ENCODE measurements around the gene BACH2. TPM values are rescaled to one million over a fixed set of nuclear protein-coding genes. Genes with fewer than 3 reads are reported as not detected.

BACH2 gene
- total and polyA plus RNA-seq, 9 of the 15 experiments (the other 6 are each of a cell fraction or from before 2014, with no cell fraction given), result 0.06 to 3.1 (median 0.59) TPM

GRCh38 chr6:89940225-89941027, 356.2 kb downstream of the BACH2 start (continued):
- TF ChIP-seq STAT5B (CRISPR knock-in tag; IDR thresholded peaks at IDR 0.05) (no peak), RBM14 (IDR thresholded peaks at IDR 0.05; ENCODE audit: borderline replicate concordance, insufficient read depth, low read depth, low read length) (no peak), JUND (IDR thresholded peaks at IDR 0.05; ENCODE audit: borderline replicate concordance, low read depth, low read length) (peak; percentile 34; the same call in 1 of the 2 replicates), JUND (tag; IDR thresholded peaks at IDR 0.05; ENCODE audit: borderline replicate concordance, low read depth, low read length) (no peak), HDAC8 (tag; IDR thresholded peaks at IDR 0.05) (no peak), EP300 (IDR thresholded peaks at IDR 0.05; ENCODE audit: low read length) (0 out of 2 replicates have a peak, but pooled peaks have one; percentile 16), FOXK2 (conservative IDR thresholded peaks at IDR 0.05 in 1 of 2, IDR thresholded peaks at IDR 0.05 in 1 of 2; ENCODE audit: low read depth in 2 of 2) (peak; percentile 98), CEBPG (CRISPR knock-in tag; IDR thresholded peaks at IDR 0.05) (peak; percentile 84), CEBPG (tag; conservative IDR thresholded peaks at IDR 0.05 in 1 of 2, IDR thresholded peaks at IDR 0.05 in 1 of 2) (peak; percentile 85 to 96), FOXJ2 (tag; IDR thresholded peaks at IDR 0.05) (peak; percentile 68; the same call in 1 of the 2 replicates), MAZ (CRISPR knock-in tag; conservative IDR thresholded peaks at IDR 0.05 in 1 of 2, IDR thresholded peaks at IDR 0.05 in 1 of 2) (0 out of 4 replicates have a peak, but pooled peaks of 1 of the 2 experiments have one; percentile 22), SRF (CRISPR knock-in tag; IDR thresholded peaks at IDR 0.05) (0 out of 4 replicates have a peak, but pooled peaks of 1 of the 2 experiments have one; percentile 18), ZFPM2 (CRISPR knock-in tag; IDR thresholded peaks at IDR 0.05) (no peak), CTBP1 (IDR thresholded peaks at IDR 0.05; ENCODE audit: borderline replicate concordance) (no peak)
- TF ChIP-seq, protein P1, sequence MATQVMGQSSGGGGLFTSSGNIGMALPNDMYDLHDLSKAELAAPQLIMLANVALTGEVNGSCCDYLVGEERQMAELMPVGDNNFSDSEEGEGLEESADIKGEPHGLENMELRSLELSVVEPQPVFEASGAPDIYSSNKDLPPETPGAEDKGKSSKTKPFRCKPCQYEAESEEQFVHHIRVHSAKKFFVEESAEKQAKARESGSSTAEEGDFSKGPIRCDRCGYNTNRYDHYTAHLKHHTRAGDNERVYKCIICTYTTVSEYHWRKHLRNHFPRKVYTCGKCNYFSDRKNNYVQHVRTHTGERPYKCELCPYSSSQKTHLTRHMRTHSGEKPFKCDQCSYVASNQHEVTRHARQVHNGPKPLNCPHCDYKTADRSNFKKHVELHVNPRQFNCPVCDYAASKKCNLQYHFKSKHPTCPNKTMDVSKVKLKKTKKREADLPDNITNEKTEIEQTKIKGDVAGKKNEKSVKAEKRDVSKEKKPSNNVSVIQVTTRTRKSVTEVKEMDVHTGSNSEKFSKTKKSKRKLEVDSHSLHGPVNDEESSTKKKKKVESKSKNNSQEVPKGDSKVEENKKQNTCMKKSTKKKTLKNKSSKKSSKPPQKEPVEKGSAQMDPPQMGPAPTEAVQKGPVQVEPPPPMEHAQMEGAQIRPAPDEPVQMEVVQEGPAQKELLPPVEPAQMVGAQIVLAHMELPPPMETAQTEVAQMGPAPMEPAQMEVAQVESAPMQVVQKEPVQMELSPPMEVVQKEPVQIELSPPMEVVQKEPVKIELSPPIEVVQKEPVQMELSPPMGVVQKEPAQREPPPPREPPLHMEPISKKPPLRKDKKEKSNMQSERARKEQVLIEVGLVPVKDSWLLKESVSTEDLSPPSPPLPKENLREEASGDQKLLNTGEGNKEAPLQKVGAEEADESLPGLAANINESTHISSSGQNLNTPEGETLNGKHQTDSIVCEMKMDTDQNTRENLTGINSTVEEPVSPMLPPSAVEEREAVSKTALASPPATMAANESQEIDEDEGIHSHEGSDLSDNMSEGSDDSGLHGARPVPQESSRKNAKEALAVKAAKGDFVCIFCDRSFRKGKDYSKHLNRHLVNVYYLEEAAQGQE (IDR thresholded peaks at IDR 0.05; ENCODE audit: borderline replicate concordance), result peak; percentile 77
- TF ChIP-seq, protein P1 (CRISPR knock-in tag; IDR thresholded peaks at IDR 0.05; ENCODE audit: low read depth), result no peak
- TF ChIP-seq, protein P2, sequence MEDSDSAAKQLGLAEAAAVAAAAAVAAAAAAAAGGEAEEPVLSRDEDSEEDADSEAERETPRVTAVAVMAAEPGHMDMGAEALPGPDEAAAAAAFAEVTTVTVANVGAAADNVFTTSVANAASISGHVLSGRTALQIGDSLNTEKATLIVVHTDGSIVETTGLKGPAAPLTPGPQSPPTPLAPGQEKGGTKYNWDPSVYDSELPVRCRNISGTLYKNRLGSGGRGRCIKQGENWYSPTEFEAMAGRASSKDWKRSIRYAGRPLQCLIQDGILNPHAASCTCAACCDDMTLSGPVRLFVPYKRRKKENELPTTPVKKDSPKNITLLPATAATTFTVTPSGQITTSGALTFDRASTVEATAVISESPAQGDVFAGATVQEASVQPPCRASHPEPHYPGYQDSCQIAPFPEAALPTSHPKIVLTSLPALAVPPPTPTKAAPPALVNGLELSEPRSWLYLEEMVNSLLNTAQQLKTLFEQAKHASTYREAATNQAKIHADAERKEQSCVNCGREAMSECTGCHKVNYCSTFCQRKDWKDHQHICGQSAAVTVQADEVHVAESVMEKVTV (CRISPR knock-in tag; IDR thresholded peaks at IDR 0.05), result peak; percentile 90

Data from K562 (cell line).